IMR-90 (cell line): Measurements from ENCODE around the gene PPM1F. TPM values are rescaled to one million over a fixed set of nuclear protein-coding genes. Genes with fewer than 3 reads are reported as not detected.
A peak's percentile ranks its signal among the peaks of the same experiment; 100 is the strongest.

Source experiments
- ATAC-seq: fragments of 200-7000 bp; cut with Tn5 transposase; 2 replicates; pipeline ENCODE4 v1.9.1; 2020; ENCODE audit warnings: low read depth, mild to moderate bottlenecking, moderate library complexity
- BruUV-seq: library from RNA; stranded (reverse); fragments of 400-500 nt; replicated peaks from 2 replicates; lab custom pipeline; 2021; lab: Mats Ljungman, UMichigan
- CTCF ChIA-PET: fragments of 300-600 bp; formaldehyde crosslinking; extraction: SDS; loops from one replicate; lab custom pipeline; 2021; ENCODE audit warnings: antibody characterized with exemption; lab: Yijun Ruan, JAX
- POLR2A ChIA-PET: fragments of 300-600 bp; sonication (Branson Sonifier 250); formaldehyde crosslinking; loops from one replicate; lab custom pipeline; 2022; ENCODE audit warnings: antibody characterized with exemption; ENCODE audit not compliant: unreplicated experiment; lab: Charles Lee
- DNase-seq: peaks from one replicate; pipeline ENCODE4 v3.0.0; 2013
- H2AFZ ChIP-seq: replicated peaks from 2 replicates; pipeline ENCODE3; 2013; ENCODE audit warnings: low read length, mild to moderate bottlenecking; ENCODE audit not compliant: poor library complexity
- H2AK5ac ChIP-seq: 2 replicates; pipeline ENCODE4 v1.6.1; 2013; ENCODE audit warnings: low read depth, low read length, inconsistent platforms
- H2AK9ac ChIP-seq: replicated peaks from 2 replicates; pipeline ENCODE3; 2013; ENCODE audit warnings: mild to moderate bottlenecking, low read depth, low read length, moderate library complexity; ENCODE audit not compliant: poor library complexity
- H2BK120ac ChIP-seq: 2 replicates; pipeline ENCODE4 v1.6.1; 2013; ENCODE audit warnings: low read depth, low read length, inconsistent platforms
- H2BK15ac ChIP-seq: 3 replicates; pipeline ENCODE4 v1.6.1; 2013; ENCODE audit warnings: low read depth, low read length, inconsistent platforms
- H2BK20ac ChIP-seq: 2 replicates; pipeline ENCODE4 v1.6.1; 2013; ENCODE audit warnings: low read depth, mild to moderate bottlenecking, inconsistent platforms, low read length, moderate library complexity
- H2BK5ac ChIP-seq: 2 replicates; pipeline ENCODE4 v1.6.1; 2013; ENCODE audit warnings: mild to moderate bottlenecking, low read depth, low read length, inconsistent platforms; ENCODE audit not compliant: poor library complexity, severe bottlenecking
- H3K14ac ChIP-seq: replicated peaks from 2 replicates; pipeline ENCODE4 v1.6.1; 2013; ENCODE audit warnings: low read depth, low read length, inconsistent platforms
- H3K18ac ChIP-seq: 2 replicates; pipeline ENCODE4 v1.6.1; 2013; ENCODE audit warnings: low read depth, low read length, control low read depth
- H3K23ac ChIP-seq: 2 replicates; pipeline ENCODE4 v1.6.1; 2013; ENCODE audit warnings: low read depth, low read length, inconsistent platforms
- H3K27ac ChIP-seq: 2 replicates; pipeline ENCODE4 v1.5.1; 2013; ENCODE audit warnings: mild to moderate bottlenecking, control low read depth, low read length; ENCODE audit not compliant: insufficient read depth
- H3K27me3 ChIP-seq: 2 replicates; pipeline ENCODE4 v1.6.1; 2013; ENCODE audit warnings: low read length; ENCODE audit not compliant: control insufficient read depth, insufficient read depth
- H3K36me3 ChIP-seq: 2 replicates; pipeline ENCODE4 v1.6.1; 2013; ENCODE audit warnings: low read length, mixed read lengths; ENCODE audit not compliant: control insufficient read depth, insufficient read depth
- H3K4ac ChIP-seq: 2 replicates; pipeline ENCODE4 v1.6.1; 2013; ENCODE audit warnings: low read depth, low read length, inconsistent platforms
- H3K4me1 ChIP-seq: 2 replicates; pipeline ENCODE4 v1.6.1; 2013; ENCODE audit warnings: low read length, mixed read lengths; ENCODE audit not compliant: control insufficient read depth, insufficient read depth
- H3K4me2 ChIP-seq: 2 replicates; pipeline ENCODE4 v1.6.1; 2013; ENCODE audit warnings: low read depth, mild to moderate bottlenecking, control low read depth, low read length, moderate library complexity
- H3K4me3 ChIP-seq: 2 replicates; pipeline ENCODE4 v1.5.1; 2013; ENCODE audit warnings: low read depth, mild to moderate bottlenecking, control low read depth, low read length, moderate library complexity; ENCODE audit not compliant: insufficient read depth
- H3K56ac ChIP-seq: 2 replicates; pipeline ENCODE4 v1.6.1; 2013; ENCODE audit warnings: low read length, inconsistent platforms; ENCODE audit not compliant: insufficient read depth; ENCODE audit errors: extremely low read depth
- H3K79me1 ChIP-seq, 2 experiments: 2 replicates each; pipeline ENCODE4 v1.6.1; 2013; ENCODE audit warnings: low read length in 2 of 2, inconsistent platforms in 1 of 2, low read depth in 1 of 2
- H3K9ac ChIP-seq: 2 replicates; pipeline ENCODE4 v1.6.1; 2013; ENCODE audit warnings: low read depth, low read length, control low read depth
- H3K9me1 ChIP-seq: 2 replicates; pipeline ENCODE4 v1.6.1; 2013; ENCODE audit warnings: low read length, inconsistent platforms; ENCODE audit not compliant: insufficient read depth
- H3K9me3 ChIP-seq: 2 replicates; pipeline ENCODE4 v1.6.1; 2013; ENCODE audit warnings: low read length; ENCODE audit not compliant: control insufficient read depth, insufficient read depth
- H4K20me1 ChIP-seq: 2 replicates; pipeline ENCODE4 v1.6.1; 2013; ENCODE audit warnings: low read length, inconsistent platforms; ENCODE audit not compliant: insufficient read depth
- H4K5ac ChIP-seq: 2 replicates; pipeline ENCODE4 v1.6.1; 2013; ENCODE audit warnings: mild to moderate bottlenecking, low read depth, low read length, control low read depth
- H4K8ac ChIP-seq, 2 experiments: 2 replicates each; pipeline ENCODE4 v1.6.1; 2013; ENCODE audit warnings: low read depth in 2 of 2, low read length in 2 of 2, control low read depth in 1 of 2, inconsistent platforms in 1 of 2
- H4K91ac ChIP-seq: 2 replicates; pipeline ENCODE4 v1.6.1; 2013; ENCODE audit warnings: low read depth, low read length, inconsistent platforms; ENCODE audit not compliant: insufficient read depth
- BHLHE40 ChIP-seq: fragments of 150-350 bp; IDR thresholded peaks from 2 replicates; pipeline ENCODE4 v1.6.1; 2016; ENCODE audit warnings: mild to moderate bottlenecking, low read depth, low read length
- CEBPB ChIP-seq: IDR thresholded peaks from 2 replicates; pipeline ENCODE4 v1.6.1; 2012; ENCODE audit warnings: low read depth, low read length, improper control_type of control experiment
- CHD1 ChIP-seq: IDR thresholded peaks from 2 replicates; pipeline ENCODE4 v1.6.1; 2012; ENCODE audit warnings: low read depth, low read length, improper control_type of control experiment
- FOS ChIP-seq: fragments of 150-350 bp; IDR thresholded peaks from 2 replicates; pipeline ENCODE4 v1.6.1; 2016; ENCODE audit warnings: low read depth, low read length
- MAFK ChIP-seq: IDR thresholded peaks from 2 replicates; pipeline ENCODE4 v1.6.1; 2012; ENCODE audit warnings: low read depth, low read length, improper control_type of control experiment
- MAZ ChIP-seq: IDR thresholded peaks from 2 replicates; pipeline ENCODE4 v1.6.1; 2012; ENCODE audit warnings: low read depth, mild to moderate bottlenecking, low read length, improper control_type of control experiment, moderate library complexity, borderline replicate concordance
- MXI1 ChIP-seq: IDR thresholded peaks from 2 replicates; pipeline ENCODE4 v1.6.1; 2012; ENCODE audit warnings: low read depth, mild to moderate bottlenecking, low read length, moderate library complexity, borderline replicate concordance
- NFE2L2 ChIP-seq: fragments of 150-350 bp; IDR thresholded peaks from 2 replicates; pipeline ENCODE4 v1.6.1; 2016; ENCODE audit warnings: low read depth, mild to moderate bottlenecking, low read length
- RAD21 ChIP-seq: IDR thresholded peaks from 2 replicates; pipeline ENCODE4 v1.6.1; 2012; ENCODE audit warnings: low read length, improper control_type of control experiment
- SMC3 ChIP-seq: fragments of 150-350 bp; IDR thresholded peaks from 2 replicates; pipeline ENCODE4 v1.6.1; 2016; ENCODE audit warnings: low read depth, mild to moderate bottlenecking, antibody characterized with exemption, low read length, moderate library complexity
- WGBS, 2 experiments: methylation state at CpG; one replicate each; pipeline versions ENCODE4 v1.1.5 to v1.1.7; 2013; ENCODE audit warnings: missing lambda C conversion rate in 2 of 2; ENCODE audit not compliant: insufficient read length in 1 of 2; ENCODE audit errors: extremely low coverage in 2 of 2; 5-methylcytosine and 5-hydroxymethylcytosine counted together
- dilution Hi-C: fragments of 300-500 bp; cut with HindIII; formaldehyde crosslinking; loops from one replicate; pipeline ENCODE4 v1.14.3; 2018; ENCODE audit warnings: low sequenced_read_pairs; ENCODE audit not compliant: unreplicated experiment
- in situ Hi-C: fragments of 300-500 bp; cut with MboI; formaldehyde crosslinking; loops from 3 replicates; pipeline ENCODE4 v1.14.3; 2019; ENCODE audit warnings: low sequenced_read_pairs, inconsistent platforms, mixed read lengths
- intact Hi-C: fragments of 100-400 bp; cut with micrococcal nuclease; formaldehyde crosslinking; loops from 2 replicates; pipeline ENCODE4 v1.10.0; 2022
- polyA plus RNA-seq, 3 experiments: library from polyadenylated mRNA; depleted of rRNA; stranded (reverse); fragments of >200 nt; gene quantifications; 2 replicates each; pipeline ENCODE4 v1.2.3, GENCODE V29; 2012; ENCODE audit warnings: low replicate concordance in 1 of 3
- total RNA-seq: library from RNA; depleted of rRNA; stranded (reverse); fragments of >200 nt; gene quantifications from 2 replicates; pipeline ENCODE4 v1.2.3, GENCODE V29; 2012
- TF ChIP-seq, protein P1 (sequence below): conservative IDR thresholded peaks from 2 replicates; pipeline ENCODE4 v1.5.1; 2012; ENCODE audit warnings: mild to moderate bottlenecking, low read depth, low read length, improper control_type of control experiment
- TF ChIP-seq, protein P2 (sequence below): fragments of 150-350 bp; IDR thresholded peaks from 2 replicates; pipeline ENCODE4 v1.6.1; 2017; ENCODE audit warnings: mild to moderate bottlenecking, antibody characterized with exemption, low read length, low read depth
- TF ChIP-seq, protein P3 (sequence below): fragments of 150-350 bp; IDR thresholded peaks from 2 replicates; pipeline ENCODE4 v1.6.1; 2016; ENCODE audit warnings: low read depth, mild to moderate bottlenecking, low read length, moderate library complexity, borderline replicate concordance

Gene PPM1F
- total and polyA plus RNA-seq, 2 of the 4 experiments (the other 2 are of a cell fraction): 20.8 to 30.3 TPM

DNA sequence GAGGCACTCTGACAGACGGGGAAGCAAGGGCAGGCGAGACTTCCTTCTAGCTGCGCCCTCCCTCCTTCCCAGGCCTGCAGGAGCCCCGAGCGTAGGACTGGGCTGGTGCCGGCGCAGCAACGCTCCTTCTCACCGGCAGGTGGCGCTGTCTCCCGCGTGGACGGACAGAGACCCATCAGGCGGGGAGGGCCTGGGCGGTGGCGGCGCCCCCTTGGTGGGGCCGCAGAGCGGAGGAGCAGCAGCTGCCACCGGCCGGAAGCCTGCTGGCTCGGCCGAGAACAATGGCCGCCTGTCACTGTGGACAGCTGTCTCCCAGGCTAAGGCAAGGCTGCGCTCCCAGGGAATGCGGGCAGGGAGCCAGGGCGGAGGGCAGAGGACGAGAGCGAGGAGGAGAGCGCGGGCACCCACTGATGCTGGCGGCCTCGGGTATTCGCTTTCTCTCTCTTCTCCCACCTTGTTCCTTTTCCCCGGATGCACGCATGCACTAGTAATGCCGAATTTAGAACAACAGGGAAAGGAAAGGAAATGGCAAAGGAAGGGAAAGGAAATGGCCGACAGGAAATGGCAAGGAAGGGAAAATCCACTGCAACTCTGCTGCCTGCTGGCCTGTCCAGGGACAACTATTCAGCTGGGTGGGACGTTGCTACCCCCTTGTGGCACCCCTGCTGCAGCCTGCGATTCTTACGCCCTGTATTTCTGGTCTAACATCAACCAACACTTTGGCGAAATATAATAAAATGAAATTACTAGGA lies 14.4 kb downstream of the PPM1F start:
- in situ Hi-C loops (loop anchor here (5.0 kb wide), 1 partner anchor 226 kb away; no protein-coding TSS in a partner anchor), intact Hi-C loops (loop anchor here (1.0 to 5.0 kb wide), 4 partner anchors 71 to 271 kb away; partner anchors contain the start of genes MAPK1 and PPIL2), dilution Hi-C loops (no loop called here)
- ChIA-PET CTCF (interaction anchor here (0.6 to 1.8 kb wide), 9 partner anchors 10 to 309 kb away, joined by 3 to 12 read pairs (median 4); partner anchors contain the start of gene PPM1F), POLR2A (no interaction called here)
- peak overlapping the region; percentile 99 for H2AFZ ChIP-seq
- H3K36me3 ChIP-seq: peaks cover 17% of the 10 kb centered on the region
- BruUV-seq: no TSS peak
- H2BK5ac ChIP-seq: peak overlapping the region; percentile 95
- H3K18ac ChIP-seq: peak overlapping the region; percentile 89
- H3K4me1 ChIP-seq: peaks cover 29% of the 10 kb centered on the region
- peak overlapping the region; percentile 88 for H3K4me2 ChIP-seq
- peak overlapping the region; percentile 95 for H4K91ac ChIP-seq
- peak overlapping the region; percentile 87 for H2AK5ac ChIP-seq
- H3K9me1 ChIP-seq: peaks cover 17% of the 10 kb centered on the region
- H2BK20ac ChIP-seq: peak overlapping the region; percentile 28
- H3K9ac ChIP-seq: peak overlapping the region; percentile 75
- H2BK15ac ChIP-seq: peak overlapping the region; percentile 80; the same call in 2 of the 3 replicates
- peak overlapping the region; percentile 87 for H3K27ac ChIP-seq
- no peaks in the 10 kb centered on the region for H3K27me3 ChIP-seq
- peak overlapping the region; percentile 90 to 97 for H4K8ac ChIP-seq
- peak overlapping the region; percentile 97 for H2AK9ac ChIP-seq
- peak overlapping the region; percentile 89 for H3K14ac ChIP-seq
- peak overlapping the region; percentile 92 for H4K5ac ChIP-seq
- H2BK120ac ChIP-seq: peak overlapping the region; percentile 91
- peak overlapping the region; percentile 96 for H3K4ac ChIP-seq
- ATAC-seq (peak; percentile 86), DNase-seq (peak; percentile 83)
- H3K79me1 ChIP-seq: peaks cover 15 to 74% of the 10 kb centered on the region in 2 experiments
- 0% methylated on average over 18 of the region's 42 CpGs; no CpG with 5 or more reads in 1 of the 2 experiments for WGBS, 2 experiments
- peaks cover 10% of the 10 kb centered on the region; the same call in 1 of the 2 replicates for H4K20me1 ChIP-seq
- peak overlapping the region; percentile 88 for H3K56ac ChIP-seq
- peak overlapping the region; percentile 46 for H3K4me3 ChIP-seq
- H3K9me3 ChIP-seq: no peaks in the 10 kb centered on the region
- peak overlapping the region; percentile 90 for H3K23ac ChIP-seq
- TF ChIP-seq MAZ (peak; percentile 88), MAFK (no peak; the same call in 1 of the 2 replicates), BHLHE40 (no peak), MXI1 (no peak; the same call in 1 of the 2 replicates), RAD21 (peak; percentile 90), CEBPB (no peak), SMC3 (peak; percentile 73), CHD1 (0 out of 2 replicates have a peak, but pooled peaks have one; percentile 35), FOS (no peak), NFE2L2 (no peak)
- TF ChIP-seq, protein P1, sequence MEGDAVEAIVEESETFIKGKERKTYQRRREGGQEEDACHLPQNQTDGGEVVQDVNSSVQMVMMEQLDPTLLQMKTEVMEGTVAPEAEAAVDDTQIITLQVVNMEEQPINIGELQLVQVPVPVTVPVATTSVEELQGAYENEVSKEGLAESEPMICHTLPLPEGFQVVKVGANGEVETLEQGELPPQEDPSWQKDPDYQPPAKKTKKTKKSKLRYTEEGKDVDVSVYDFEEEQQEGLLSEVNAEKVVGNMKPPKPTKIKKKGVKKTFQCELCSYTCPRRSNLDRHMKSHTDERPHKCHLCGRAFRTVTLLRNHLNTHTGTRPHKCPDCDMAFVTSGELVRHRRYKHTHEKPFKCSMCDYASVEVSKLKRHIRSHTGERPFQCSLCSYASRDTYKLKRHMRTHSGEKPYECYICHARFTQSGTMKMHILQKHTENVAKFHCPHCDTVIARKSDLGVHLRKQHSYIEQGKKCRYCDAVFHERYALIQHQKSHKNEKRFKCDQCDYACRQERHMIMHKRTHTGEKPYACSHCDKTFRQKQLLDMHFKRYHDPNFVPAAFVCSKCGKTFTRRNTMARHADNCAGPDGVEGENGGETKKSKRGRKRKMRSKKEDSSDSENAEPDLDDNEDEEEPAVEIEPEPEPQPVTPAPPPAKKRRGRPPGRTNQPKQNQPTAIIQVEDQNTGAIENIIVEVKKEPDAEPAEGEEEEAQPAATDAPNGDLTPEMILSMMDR: peak; percentile 99
- TF ChIP-seq, protein P2, sequence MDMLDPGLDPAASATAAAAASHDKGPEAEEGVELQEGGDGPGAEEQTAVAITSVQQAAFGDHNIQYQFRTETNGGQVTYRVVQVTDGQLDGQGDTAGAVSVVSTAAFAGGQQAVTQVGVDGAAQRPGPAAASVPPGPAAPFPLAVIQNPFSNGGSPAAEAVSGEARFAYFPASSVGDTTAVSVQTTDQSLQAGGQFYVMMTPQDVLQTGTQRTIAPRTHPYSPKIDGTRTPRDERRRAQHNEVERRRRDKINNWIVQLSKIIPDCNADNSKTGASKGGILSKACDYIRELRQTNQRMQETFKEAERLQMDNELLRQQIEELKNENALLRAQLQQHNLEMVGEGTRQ: no peak
- TF ChIP-seq, protein P3, sequence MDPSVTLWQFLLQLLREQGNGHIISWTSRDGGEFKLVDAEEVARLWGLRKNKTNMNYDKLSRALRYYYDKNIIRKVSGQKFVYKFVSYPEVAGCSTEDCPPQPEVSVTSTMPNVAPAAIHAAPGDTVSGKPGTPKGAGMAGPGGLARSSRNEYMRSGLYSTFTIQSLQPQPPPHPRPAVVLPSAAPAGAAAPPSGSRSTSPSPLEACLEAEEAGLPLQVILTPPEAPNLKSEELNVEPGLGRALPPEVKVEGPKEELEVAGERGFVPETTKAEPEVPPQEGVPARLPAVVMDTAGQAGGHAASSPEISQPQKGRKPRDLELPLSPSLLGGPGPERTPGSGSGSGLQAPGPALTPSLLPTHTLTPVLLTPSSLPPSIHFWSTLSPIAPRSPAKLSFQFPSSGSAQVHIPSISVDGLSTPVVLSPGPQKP: no peak
